CD4-positive, CD25-positive, alpha-beta regulatory T cell (primary cell): ENCODE data around the gene ENTREP3. TPM values are rescaled to one million over a fixed set of nuclear protein-coding genes. Genes with fewer than 3 reads are reported as not detected.
"Not testable (repeated sequence)": the region's sequence is repeated elsewhere in the genome, so short reads cannot be mapped to it uniquely, and the experiment has no call there.

ENCODE experiments used
- ATAC-seq, 2 donors: fragments of 150-1000 bp; cut with Tn5 transposase; one replicate each; pipeline ENCODE4 v1.10.0; 2021; ENCODE audit warnings: low read depth in 2 of 2, moderate number of reproducible peaks in 2 of 2, moderate library complexity in 1 of 2
- DNase-seq, 3 donors: peaks; one replicate each; pipeline versions ENCODE4 v3.0.0 to v3.0.0-alpha.2; 2012 to 2022; ENCODE audit warnings: mixed read lengths in 1 of 3
- H3K27ac ChIP-seq: one replicate; pipeline ENCODE4 v1.7.0; 2013; ENCODE audit warnings: mild to moderate bottlenecking, low read length; ENCODE audit not compliant: insufficient read depth, poor library complexity, severe bottlenecking
- H3K27me3 ChIP-seq: one replicate; pipeline ENCODE4 v1.7.0; 2013; ENCODE audit warnings: low read length; ENCODE audit not compliant: control insufficient read depth, insufficient read depth
- H3K36me3 ChIP-seq: one replicate; pipeline ENCODE4 v1.7.0; 2013; ENCODE audit warnings: mild to moderate bottlenecking, low read length, moderate library complexity; ENCODE audit not compliant: control insufficient read depth, insufficient read depth
- H3K4me1 ChIP-seq: 2 replicates; pipeline ENCODE4 v1.7.0; 2013; ENCODE audit warnings: mild to moderate bottlenecking, low read length; ENCODE audit not compliant: insufficient read depth, control insufficient read depth, poor library complexity, severe bottlenecking
- H3K4me3 ChIP-seq: one replicate; pipeline ENCODE4 v1.7.0; 2013; ENCODE audit warnings: low read depth, mild to moderate bottlenecking, low read length, moderate library complexity
- H3K9me3 ChIP-seq, 2 experiments: 1 replicate in 1 of 2; 2 replicates in 1 of 2; pipeline ENCODE4 v1.7.0; 2013; ENCODE audit warnings: low read length in 2 of 2, mild to moderate bottlenecking in 1 of 2, moderate library complexity in 1 of 2; ENCODE audit not compliant: control insufficient read depth in 2 of 2
- H3K27ac Mint-ChIP-seq, 3 donors: one replicate each; pipeline ENCODE4 v1.8.0; 2020 to 2022; ENCODE audit warnings: mild to moderate bottlenecking in 3 of 3, mixed read lengths in 3 of 3, moderate library complexity in 2 of 3
- H3K27me3 Mint-ChIP-seq: one replicate; pipeline ENCODE4 v1.8.0; 2022; ENCODE audit warnings: mild to moderate bottlenecking, mixed read lengths
- H3K36me3 Mint-ChIP-seq: one replicate; pipeline ENCODE4 v1.8.0; 2020; ENCODE audit warnings: mixed read lengths
- H3K4me1 Mint-ChIP-seq, 4 donors: one replicate each; pipeline ENCODE4 v1.8.0; 2020 to 2022; ENCODE audit warnings: mixed read lengths in 4 of 4, mild to moderate bottlenecking in 1 of 4
- H3K4me3 Mint-ChIP-seq, 4 donors: one replicate each; pipeline ENCODE4 v1.8.0; 2020 to 2022; ENCODE audit warnings: mild to moderate bottlenecking in 4 of 4, mixed read lengths in 4 of 4, moderate library complexity in 3 of 4
- H3K9me3 Mint-ChIP-seq, 7 donors: one replicate each; pipeline ENCODE4 v1.8.0; 2020 to 2022; ENCODE audit warnings: mixed read lengths in 7 of 7, mild to moderate bottlenecking in 3 of 7, moderate library complexity in 2 of 7
- polyA plus RNA-seq, 4 donors: library from polyadenylated mRNA; unstranded; fragments of 300-500 nt; fragmentation: Illumina TruSeq; gene quantifications; one replicate each; pipeline ENCODE4 v1.2.3, GENCODE V29; 2021
- total RNA-seq: library from RNA; stranded (reverse); gene quantifications from one replicate; pipeline ENCODE4 v1.2.3, GENCODE V29; 2022

ENTREP3 gene
- total and polyA plus RNA-seq, 5 donors from 2014 or later: 0.57 to 7.8 (median 0.76) TPM

GRCh38 chr1:155226910-155227260 lies 28.4 kb downstream of the ENTREP3 start:
- Histone ChIP-seq H3K27me3 (no peaks in the 10 kb centered on the region), H3K9me3 (no peaks in the 10 kb centered on the region), H3K4me3 (peak overlapping the region; percentile 90), H3K4me1 (peaks cover 23% of the 10 kb centered on the region), H3K27ac (peak overlapping the region; percentile 83), H3K36me3 (no peaks in the 10 kb centered on the region)
- DNase-seq: peak in 1 of 3 donors; percentile 63
- Mint-ChIP-seq H3K36me3 (no peaks in the 10 kb centered on the region), H3K9me3 (no peaks in the 10 kb centered on the region), H3K27ac (peak overlapping the region; percentile 84 to 98 (median 94)), H3K4me1 (peaks cover 12 to 35% (median 15%) of the 10 kb centered on the region in 4 donors), H3K27me3 (no peaks in the 10 kb centered on the region), H3K4me3 (peak overlapping the region; percentile 86 to 97 (median 92))
- no peak for ATAC-seq

GRCh38 chr1:155226188-155226909 lies 28.9 kb downstream of the ENTREP3 start:
- no peaks in the 10 kb centered on the region for H3K36me3 ChIP-seq
- peaks cover 23% of the 10 kb centered on the region for H3K4me1 ChIP-seq
- peak overlapping the region; percentile 90 for H3K4me3 ChIP-seq
- peak; percentile 72 to 91 (median 84) for DNase-seq
- no peaks in the 10 kb centered on the region for H3K9me3 ChIP-seq
- ATAC-seq: peak; percentile 44 to 49
- Mint-ChIP-seq H3K36me3 (no peaks in the 10 kb centered on the region), H3K9me3 (no peaks in the 10 kb centered on the region), H3K4me1 (peaks cover 12 to 35% (median 15%) of the 10 kb centered on the region in 4 donors), H3K27me3 (no peaks in the 10 kb centered on the region), H3K4me3 (peak overlapping the region; percentile 86 to 97 (median 92)), H3K27ac (peak overlapping the region; percentile 84 to 98 (median 94))
- no peaks in the 10 kb centered on the region for H3K27me3 ChIP-seq
- H3K27ac ChIP-seq: peak overlapping the region; percentile 83

GRCh38 chr1:155225404-155225759 lies 29.9 kb downstream of the ENTREP3 start:
- H3K27me3 Mint-ChIP-seq, H3K27me3 ChIP-seq, H3K36me3 ChIP-seq, H3K36me3 Mint-ChIP-seq, DNase-seq, ATAC-seq, H3K9me3 ChIP-seq, H3K4me3 ChIP-seq, H3K9me3 Mint-ChIP-seq, H3K27ac Mint-ChIP-seq: not testable (repeated sequence)
- peaks cover 12 to 36% (median 15%) of the 10 kb centered on the region in 4 donors for H3K4me1 Mint-ChIP-seq
- H3K4me3 Mint-ChIP-seq: peak overlapping the region in 2 of 4 donors; percentile 86 to 97
- Histone ChIP-seq H3K4me1 (peaks cover 23% of the 10 kb centered on the region), H3K27ac (peak overlapping the region; percentile 83)

- no peak overlapping the region for H3K27ac Mint-ChIP-seq
Measured at GRCh38 chr1:155223047-155223446, 32.2 kb downstream of the ENTREP3 start.

GRCh38 chr1:155220211-155220965 lies 34.9 kb downstream of the ENTREP3 start:
- not testable (repeated sequence) for H3K4me3 Mint-ChIP-seq, DNase-seq, H3K27ac ChIP-seq, H3K9me3 Mint-ChIP-seq, H3K36me3 Mint-ChIP-seq, H3K4me1 ChIP-seq, H3K36me3 ChIP-seq, ATAC-seq, H3K27me3 ChIP-seq, H3K4me3 ChIP-seq, H3K9me3 ChIP-seq, H3K27me3 Mint-ChIP-seq
- peak overlapping the region in 1 of 3 donors; percentile 93 for H3K27ac Mint-ChIP-seq
- peaks cover 5 to 19% (median 9%) of the 10 kb centered on the region in 4 donors for H3K4me1 Mint-ChIP-seq

More at GRCh38 chr1:155223047-155223446, 32.2 kb downstream of the ENTREP3 start:
- Histone ChIP-seq H3K27me3 (no peaks in the 10 kb centered on the region), H3K4me3 (no peak overlapping the region), H3K4me1 (peaks cover 21% of the 10 kb centered on the region), H3K9me3 (no peaks in the 10 kb centered on the region), H3K27ac (no peak overlapping the region), H3K36me3 (no peaks in the 10 kb centered on the region)
- DNase-seq (no peak), ATAC-seq (no peak)
- Mint-ChIP-seq H3K4me1 (peaks cover 16 to 42% (median 20%) of the 10 kb centered on the region in 4 donors), H3K4me3 (no peak overlapping the region), H3K36me3 (no peaks in the 10 kb centered on the region), H3K9me3 (no peaks in the 10 kb centered on the region), H3K27me3 (no peaks in the 10 kb centered on the region)

- H3K9me3 Mint-ChIP-seq: no peaks in the 10 kb centered on the region
- Histone ChIP-seq H3K4me1 (peaks cover 3% of the 10 kb centered on the region), H3K4me3 (no peak overlapping the region), H3K36me3 (no peaks in the 10 kb centered on the region), H3K27me3 (no peaks in the 10 kb centered on the region), H3K27ac (no peak overlapping the region), H3K9me3 (no peaks in the 10 kb centered on the region)
- H3K27me3 Mint-ChIP-seq: no peaks in the 10 kb centered on the region
- DNase-seq (peak in 1 of 3 donors; percentile 41), ATAC-seq (peak in 1 of 2 donors; percentile 29)
- peaks cover 11 to 23% (median 14%) of the 10 kb centered on the region in 4 donors for H3K4me1 Mint-ChIP-seq
- H3K27ac Mint-ChIP-seq: no peak overlapping the region
- no peak overlapping the region for H3K4me3 Mint-ChIP-seq
- H3K36me3 Mint-ChIP-seq: no peaks in the 10 kb centered on the region
Measured at GRCh38 chr1:155219592-155220031, 35.7 kb downstream of the ENTREP3 start.

- Histone ChIP-seq H3K4me1 (peaks cover 3% of the 10 kb centered on the region), H3K27me3 (no peaks in the 10 kb centered on the region), H3K27ac (no peak overlapping the region), H3K4me3 (no peak overlapping the region), H3K9me3 (no peaks in the 10 kb centered on the region), H3K36me3 (no peaks in the 10 kb centered on the region)
- no peak for ATAC-seq
- Mint-ChIP-seq H3K9me3 (no peaks in the 10 kb centered on the region), H3K27ac (peak overlapping the region; percentile 26 to 69 (median 48)), H3K27me3 (no peaks in the 10 kb centered on the region), H3K4me3 (no peak overlapping the region), H3K36me3 (no peaks in the 10 kb centered on the region), H3K4me1 (peaks cover 11 to 21% (median 13%) of the 10 kb centered on the region in 4 donors)
- peak in 1 of 3 donors; percentile 56 for DNase-seq
Measured at GRCh38 chr1:155218854-155219591, 36.3 kb downstream of the ENTREP3 start.
